Measurements from ENCODE around the gene ZXDC. TPM values are rescaled to one million over a fixed set of nuclear protein-coding genes. Genes with fewer than 3 reads are reported as not detected.

Gene ZXDC
- polyA plus RNA-seq, 1 experiment: 15.8 TPM

DNA sequence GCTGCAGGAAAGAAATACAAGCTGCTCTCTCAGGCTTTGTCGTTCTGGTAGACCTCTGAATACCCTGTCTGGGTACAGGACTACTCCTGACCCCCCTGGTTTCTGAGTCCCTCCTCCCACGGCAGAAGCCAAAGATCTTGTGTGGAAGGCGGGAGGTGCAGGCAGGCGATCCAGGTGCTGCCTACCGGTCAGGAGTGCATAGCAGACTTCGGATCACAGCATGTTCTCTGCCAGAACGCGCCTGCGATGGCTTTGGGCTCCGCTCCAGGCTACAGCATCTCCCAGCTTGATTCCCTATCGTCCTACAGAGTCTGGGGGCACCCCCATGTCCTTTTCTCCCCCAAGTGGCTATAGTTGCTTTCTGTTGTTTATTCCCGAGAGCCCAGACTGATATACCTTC lies 83.4 kb downstream of the ZXDC start:
- DNase-seq (ENCODE audit: low read depth): no peak
- H3K36me3 ChIP-seq (ENCODE audit: control insufficient read depth, insufficient read depth, low read length): no peaks in the 10 kb centered on the region
- no peak overlapping the region for H3K4me3 ChIP-seq (ENCODE audit: low read depth, low read length)
- POLR2A ChIA-PET: interaction anchor here (0.7 kb wide), 1 partner anchor 290 kb away, joined by 3 read pairs; no protein-coding TSS in a partner anchor
- no peak for TF ChIP-seq CTCF (IDR thresholded peaks at IDR 0.05; ENCODE audit: insufficient read depth, low read depth, low read length)
- peaks cover 18% of the 10 kb centered on the region for H3K27me3 ChIP-seq (ENCODE audit: control insufficient read depth, insufficient read depth, low read length)
- CTCF ChIA-PET: interaction anchor here (1.1 to 6.1 kb wide), 5 partner anchors 27 to 258 kb away, joined by 3 to 47 read pairs (median 10); no protein-coding TSS in a partner anchor

DNA sequence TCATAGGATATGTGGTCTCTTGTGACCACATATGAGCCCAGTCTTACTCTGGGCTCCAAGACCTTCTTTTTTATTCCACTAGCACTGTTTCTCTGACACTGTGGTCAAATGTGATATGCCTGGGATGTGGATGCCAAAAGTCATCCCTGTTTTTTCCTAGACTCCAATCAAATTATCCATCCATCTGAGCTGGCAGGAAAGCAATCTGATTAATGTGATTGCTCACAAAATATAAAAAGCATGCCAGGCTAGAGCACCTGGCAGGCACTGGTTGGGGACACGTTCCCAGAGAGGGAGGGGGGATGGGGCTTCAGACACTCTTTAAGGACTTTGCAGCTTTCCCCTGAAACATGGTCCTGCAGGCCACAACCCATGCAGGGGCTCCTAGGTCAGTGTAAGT lies 84.1 kb downstream of the ZXDC start:
- ChIA-PET POLR2A (no interaction called here), CTCF (interaction anchor here (1.9 to 6.1 kb wide), 4 partner anchors 132 to 258 kb away, joined by 6 to 47 read pairs (median 18); no protein-coding TSS in a partner anchor)
- Histone ChIP-seq H3K27me3 (ENCODE audit: control insufficient read depth, insufficient read depth, low read length) (peaks cover 18% of the 10 kb centered on the region), H3K4me3 (ENCODE audit: low read depth, low read length) (no peak overlapping the region), H3K36me3 (ENCODE audit: control insufficient read depth, insufficient read depth, low read length) (no peaks in the 10 kb centered on the region)
- no peak for DNase-seq (ENCODE audit: low read depth)
- no peak for TF ChIP-seq CTCF (IDR thresholded peaks at IDR 0.05; ENCODE audit: insufficient read depth, low read depth, low read length)

- no peak for DNase-seq (ENCODE audit: low read depth)
- TF ChIP-seq CTCF (IDR thresholded peaks at IDR 0.05; ENCODE audit: insufficient read depth, low read depth, low read length): no peak
- Histone ChIP-seq H3K36me3 (ENCODE audit: control insufficient read depth, insufficient read depth, low read length) (no peaks in the 10 kb centered on the region), H3K4me3 (ENCODE audit: low read depth, low read length) (no peak overlapping the region), H3K27me3 (ENCODE audit: control insufficient read depth, insufficient read depth, low read length) (peaks cover 17% of the 10 kb centered on the region)
- ChIA-PET CTCF (interaction anchor here (1.0 to 6.1 kb wide), 8 partner anchors 9 to 291 kb away, joined by 3 to 53 read pairs (median 7); no protein-coding TSS in a partner anchor), POLR2A (no interaction called here)
Measured at GRCh38 chr3:126390751-126391150, 84.9 kb downstream of the ZXDC start.

- CTCF ChIA-PET: interaction anchor here (1.0 to 6.1 kb wide), 10 partner anchors 9 to 290 kb away, joined by 3 to 53 read pairs (median 6); no protein-coding TSS in a partner anchor
- Histone ChIP-seq H3K27me3 (ENCODE audit: control insufficient read depth, insufficient read depth, low read length) (peaks cover 15% of the 10 kb centered on the region), H3K4me3 (ENCODE audit: low read depth, low read length) (no peak overlapping the region), H3K36me3 (ENCODE audit: control insufficient read depth, insufficient read depth, low read length) (no peaks in the 10 kb centered on the region)
- TF ChIP-seq CTCF (IDR thresholded peaks at IDR 0.05; ENCODE audit: insufficient read depth, low read depth, low read length): no peak
- POLR2A ChIA-PET: no interaction called here
- DNase-seq (ENCODE audit: low read depth): no peak
Measured at GRCh38 chr3:126390201-126390600, 85.5 kb downstream of the ZXDC start.

GRCh38 chr3:126389794-126390146 lies 85.9 kb downstream of the ZXDC start:
- POLR2A ChIA-PET: no interaction called here
- Histone ChIP-seq H3K36me3 (ENCODE audit: control insufficient read depth, insufficient read depth, low read length) (no peaks in the 10 kb centered on the region), H3K4me3 (ENCODE audit: low read depth, low read length) (no peak overlapping the region), H3K27me3 (ENCODE audit: control insufficient read depth, insufficient read depth, low read length) (peaks cover 15% of the 10 kb centered on the region)
- CTCF ChIA-PET: interaction anchor here (1.0 to 6.1 kb wide), 13 partner anchors 10 to 290 kb away, joined by 3 to 53 read pairs (median 4); no protein-coding TSS in a partner anchor
- TF ChIP-seq CTCF (IDR thresholded peaks at IDR 0.05; ENCODE audit: insufficient read depth, low read depth, low read length): no peak
- DNase-seq (ENCODE audit: low read depth): no peak
